ENCODE results near the gene PAX1.

PAX1 gene

DNA sequence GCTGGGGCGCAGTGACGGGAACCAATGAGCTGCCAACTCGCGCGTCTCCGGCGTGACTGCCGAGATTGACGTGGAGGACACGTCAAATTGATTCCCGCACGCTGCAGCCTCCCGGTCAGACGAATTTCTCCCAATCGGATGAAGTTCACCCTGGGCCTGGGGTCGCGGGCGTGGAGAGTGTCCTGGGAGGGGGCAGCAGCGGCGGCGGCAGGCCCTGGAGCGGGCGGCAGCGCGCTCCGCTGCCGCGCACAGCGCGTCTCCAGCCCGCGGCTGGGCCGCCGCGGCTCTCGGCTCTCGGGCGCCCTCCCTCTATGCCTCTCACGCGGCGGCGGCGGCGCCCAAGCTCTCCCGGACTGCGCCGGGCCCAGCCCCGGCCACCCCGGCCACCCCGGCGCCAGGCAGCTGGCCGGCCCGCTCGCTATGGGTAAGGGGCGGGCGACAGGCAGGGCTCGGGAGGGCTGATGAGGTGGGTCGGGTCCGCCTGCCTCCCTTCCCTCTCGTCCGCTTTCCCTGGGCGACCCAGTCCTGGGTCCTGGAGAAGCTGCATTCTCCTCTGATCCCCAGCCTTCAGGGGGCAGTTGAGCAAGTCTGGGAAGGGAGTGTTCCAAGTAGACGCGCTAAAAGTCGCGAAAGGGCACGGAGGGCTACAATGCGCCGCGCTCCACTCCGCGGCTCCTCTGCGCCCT is at the start of gene PAX1:
PAX1 (plus strand) TSS at position 90 of the 686 bp plus-strand sequence; CDS start at position 139, 49 bp downstream.
- DNase-seq = no peak

DNA sequence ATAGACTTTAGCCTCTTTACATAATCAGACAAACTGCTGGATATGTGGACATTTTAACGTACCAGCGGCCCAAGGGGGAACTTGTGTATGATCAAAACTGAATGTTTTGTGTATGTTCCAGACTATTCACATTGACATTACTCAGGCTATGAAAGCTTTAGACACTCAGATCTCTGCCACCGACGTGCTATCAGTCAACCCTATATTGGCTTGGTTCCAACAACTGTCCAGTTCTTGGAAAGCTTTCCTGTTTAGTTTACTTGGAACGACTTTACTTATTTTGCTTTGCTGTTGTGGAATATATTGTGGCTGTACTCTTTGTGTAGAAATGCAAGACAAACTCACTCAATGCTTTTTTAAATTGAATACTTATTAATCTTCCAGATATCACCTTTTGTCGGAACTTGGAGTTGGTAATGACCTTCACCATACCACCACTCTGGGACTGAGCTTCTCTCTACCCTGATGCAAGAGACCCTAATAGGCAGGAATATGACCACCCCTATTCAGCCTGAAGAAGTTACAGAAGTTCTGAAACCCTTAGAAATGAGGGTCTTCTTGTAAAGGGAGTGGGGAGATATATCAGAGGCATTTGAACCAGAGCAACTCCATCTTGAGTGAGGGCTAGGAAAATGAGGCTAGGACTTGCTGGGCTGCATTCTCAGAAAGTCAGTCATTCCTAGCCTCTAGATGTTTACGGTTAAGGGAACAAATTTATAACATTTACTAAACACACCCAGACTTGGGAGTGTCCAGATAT is 49.0 kb upstream of the PAX1 start:
- DNase-seq = no peak

DNA sequence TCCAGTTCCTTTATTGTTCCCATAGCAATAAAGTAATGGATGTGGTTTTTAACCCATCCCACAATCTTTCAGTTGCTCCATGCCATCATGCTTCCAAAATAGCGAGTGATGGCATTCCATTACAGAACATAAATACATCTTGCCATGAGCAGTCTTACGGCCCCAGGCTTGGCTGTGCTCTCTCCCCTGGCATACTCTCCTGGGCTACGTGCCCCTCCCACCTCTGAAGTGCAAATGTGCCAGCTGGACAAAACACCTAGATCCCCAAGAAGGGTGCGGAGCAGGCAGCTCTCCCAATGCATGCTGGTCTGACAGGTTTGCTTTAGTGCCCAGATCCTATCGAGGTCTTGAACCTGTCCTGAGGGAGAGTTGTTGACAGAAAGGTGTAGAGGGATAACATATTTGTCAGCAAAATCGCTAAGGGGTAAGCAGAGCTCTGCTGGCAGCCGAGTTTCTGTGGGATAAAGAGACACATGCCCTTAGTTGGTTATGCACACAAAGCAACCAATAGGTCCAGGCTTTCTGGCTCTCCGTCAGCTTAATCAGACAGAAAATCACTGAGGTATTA is 43.9 kb upstream of the PAX1 start:
- no peak for DNase-seq

DNA sequence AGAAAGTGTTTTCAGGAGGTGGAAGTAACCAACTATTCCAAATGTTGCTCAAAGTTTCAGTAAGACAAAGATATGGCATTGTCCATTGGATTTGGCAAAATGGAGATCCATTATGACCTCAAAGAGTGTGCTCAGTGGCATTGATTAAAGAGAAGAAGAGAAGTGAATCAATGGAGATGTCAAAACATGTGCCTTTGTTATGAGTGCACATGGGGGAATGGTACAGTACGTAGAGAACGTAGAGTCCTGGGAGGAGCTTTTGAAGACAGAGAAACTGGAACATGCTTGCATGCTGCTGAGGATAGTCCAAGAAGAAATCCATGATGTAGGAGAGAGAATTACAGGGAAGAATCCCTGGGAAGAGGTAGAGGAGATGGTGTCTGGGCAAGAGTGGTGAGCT is 42.0 kb upstream of the PAX1 start:
- DNase-seq = no peak

DNA sequence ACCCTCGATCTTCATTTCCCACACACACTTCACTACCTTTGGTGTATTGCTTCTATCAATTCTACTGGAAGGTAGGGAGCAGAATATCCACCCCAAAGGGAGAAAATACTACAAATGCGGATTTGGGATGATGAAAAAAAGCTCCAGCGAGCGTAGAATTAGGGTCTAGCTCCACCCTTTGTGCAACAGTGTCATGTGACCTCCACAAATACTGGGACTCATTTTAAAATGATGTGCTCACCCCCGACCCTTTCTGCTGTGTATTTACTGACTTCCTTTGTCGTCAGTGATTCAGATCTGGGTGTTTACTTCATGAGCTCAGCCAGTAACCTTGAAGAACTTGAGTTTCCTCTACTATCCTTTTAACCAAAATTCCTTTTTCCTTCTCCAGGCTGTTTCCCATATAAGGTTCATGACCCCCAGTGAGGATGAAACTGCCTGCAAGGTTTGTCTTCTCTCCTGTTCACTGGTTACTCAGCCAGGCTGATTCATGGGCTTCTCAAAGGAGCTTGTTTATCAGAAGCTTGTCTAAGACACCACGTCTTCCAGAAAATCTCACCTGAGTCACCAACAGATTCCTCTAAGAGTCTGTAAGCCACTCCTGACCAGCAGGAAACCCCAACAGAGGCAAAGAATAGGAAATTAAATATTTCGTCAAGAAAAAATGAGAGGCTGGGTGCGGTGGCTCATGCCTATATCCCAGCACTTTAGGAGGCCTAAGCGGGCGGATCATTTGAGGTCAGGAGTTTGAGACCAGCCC is 39.6 kb upstream of the PAX1 start:
- no peak for DNase-seq

DNA sequence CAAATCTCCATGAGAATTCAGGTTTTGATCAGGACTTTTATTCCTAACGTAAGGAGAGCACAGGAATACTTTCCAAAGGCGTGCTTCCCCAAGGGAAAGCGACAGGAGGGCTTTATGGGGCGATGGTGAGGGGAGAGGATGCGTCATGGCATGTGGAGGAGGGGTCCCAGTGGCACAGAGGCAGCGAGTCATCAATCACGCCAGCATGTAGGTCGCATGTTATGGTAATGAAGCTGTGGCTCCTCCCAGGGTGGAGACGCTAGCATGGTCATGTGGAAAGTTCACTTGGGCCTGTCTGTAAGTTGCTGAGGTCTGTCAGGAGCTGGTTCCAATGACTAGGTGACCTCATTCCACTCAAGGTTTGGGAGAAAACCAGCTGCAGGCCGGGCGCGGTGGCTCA is 35.3 kb upstream of the PAX1 start:
- no peak for DNase-seq

DNA sequence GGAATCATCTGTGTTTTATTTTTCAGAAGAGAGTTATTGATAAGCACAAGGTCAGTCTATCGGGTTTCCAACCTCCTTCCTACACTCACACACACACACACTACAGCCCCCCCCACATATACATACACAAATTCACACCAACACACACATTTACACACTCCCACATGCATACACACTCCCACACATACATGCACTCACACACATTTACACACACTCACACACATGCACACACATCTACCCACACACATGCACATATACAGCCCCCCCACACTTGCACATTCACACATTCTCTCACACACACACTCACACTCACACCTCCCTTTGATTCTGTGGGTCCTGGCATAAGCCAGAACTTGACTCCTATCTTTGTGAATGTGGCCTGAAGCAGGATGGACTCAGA is 34.5 kb upstream of the PAX1 start:
- no peak for DNase-seq

DNA sequence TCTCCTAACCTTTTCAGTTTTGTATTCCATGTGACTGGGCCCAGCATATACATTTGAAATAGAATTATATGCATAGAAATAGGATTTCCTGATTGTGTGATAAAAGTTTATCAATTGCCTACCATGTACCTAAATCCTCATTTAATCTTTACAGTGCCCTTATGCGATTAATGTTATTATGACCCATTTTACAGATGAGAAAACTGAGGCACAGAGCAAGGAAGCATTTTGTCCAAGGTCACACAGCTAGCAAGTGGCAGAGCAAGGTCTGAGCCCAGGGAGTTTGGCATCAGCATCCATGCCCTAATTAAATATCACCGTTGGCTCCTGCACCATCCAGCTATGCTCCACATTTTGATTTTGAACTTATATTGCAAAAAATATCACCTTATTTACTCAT is 28.2 kb upstream of the PAX1 start:
- no peak for DNase-seq

DNA sequence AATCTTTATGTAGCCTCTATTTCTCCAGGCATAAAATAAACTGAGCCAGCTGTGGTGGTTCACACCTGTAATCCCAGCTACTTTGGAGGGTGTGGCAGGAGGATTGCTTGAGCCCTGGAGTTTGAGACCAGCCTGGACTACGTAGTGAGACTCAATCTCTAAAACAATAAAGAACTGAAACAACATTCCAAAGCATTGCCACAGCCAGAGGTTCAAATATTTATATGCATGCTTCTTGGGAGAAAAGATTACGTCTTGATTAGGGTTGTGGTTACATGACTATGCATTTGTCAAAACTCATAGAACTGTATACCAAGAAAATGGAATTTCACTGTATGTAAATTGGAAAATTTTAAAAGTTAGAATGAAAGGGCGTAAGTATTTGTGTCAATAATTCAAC is 27.7 kb upstream of the PAX1 start:
- no peak for DNase-seq

DNA sequence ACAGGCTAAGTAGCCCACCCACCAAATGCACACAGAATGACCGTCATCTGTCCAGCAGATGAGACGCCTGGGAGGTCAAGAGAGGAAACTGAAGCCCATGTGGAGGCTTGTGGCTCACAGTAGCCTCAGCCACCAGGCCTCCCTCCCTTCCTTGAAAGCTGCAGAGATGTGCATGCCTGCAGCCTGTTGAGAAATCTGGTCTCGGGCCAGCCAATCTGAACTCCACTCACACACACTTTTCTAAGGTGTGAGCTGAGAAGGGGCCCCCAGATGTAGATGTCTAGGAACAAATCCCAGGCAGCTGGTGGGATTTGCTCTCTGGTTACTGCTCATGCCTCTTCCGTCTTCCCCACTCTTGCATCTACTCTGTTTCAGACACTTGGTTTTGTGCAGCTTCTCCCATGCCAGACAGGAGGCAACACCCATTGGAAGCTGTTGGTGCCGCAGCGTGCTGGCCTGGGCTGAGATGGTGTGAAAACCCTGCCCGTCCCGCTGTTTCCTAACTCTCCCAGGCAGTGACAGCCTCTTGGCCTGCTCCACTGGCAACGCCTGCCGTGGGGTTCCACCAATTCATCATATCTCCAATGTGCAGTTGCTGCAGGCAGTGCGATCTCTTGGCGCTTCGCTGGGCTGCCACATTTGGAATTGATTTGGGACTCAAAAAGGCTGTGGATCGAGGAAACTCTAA is 24.1 kb upstream of the PAX1 start:
- no peak for DNase-seq

DNA sequence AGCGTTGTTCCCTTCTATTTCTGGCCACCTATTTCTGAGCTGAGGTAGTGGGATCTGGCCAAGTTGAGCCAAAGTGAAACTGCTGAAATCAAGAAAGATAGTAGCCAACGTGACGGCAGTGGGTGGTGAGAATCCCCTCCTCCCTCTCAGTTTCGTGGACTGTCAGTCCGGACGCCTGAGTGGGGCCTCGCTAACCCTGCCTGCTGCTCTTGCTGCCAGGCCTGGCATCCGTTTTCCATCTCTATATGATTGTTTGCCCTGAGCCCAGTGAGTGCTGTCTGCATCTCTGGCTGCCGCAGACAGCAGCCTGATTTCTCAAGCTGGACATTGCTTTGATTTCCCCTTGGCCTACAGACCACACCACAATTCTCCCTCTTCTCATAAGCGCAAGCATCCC is 23.5 kb upstream of the PAX1 start:
- DNase-seq = no peak

DNA sequence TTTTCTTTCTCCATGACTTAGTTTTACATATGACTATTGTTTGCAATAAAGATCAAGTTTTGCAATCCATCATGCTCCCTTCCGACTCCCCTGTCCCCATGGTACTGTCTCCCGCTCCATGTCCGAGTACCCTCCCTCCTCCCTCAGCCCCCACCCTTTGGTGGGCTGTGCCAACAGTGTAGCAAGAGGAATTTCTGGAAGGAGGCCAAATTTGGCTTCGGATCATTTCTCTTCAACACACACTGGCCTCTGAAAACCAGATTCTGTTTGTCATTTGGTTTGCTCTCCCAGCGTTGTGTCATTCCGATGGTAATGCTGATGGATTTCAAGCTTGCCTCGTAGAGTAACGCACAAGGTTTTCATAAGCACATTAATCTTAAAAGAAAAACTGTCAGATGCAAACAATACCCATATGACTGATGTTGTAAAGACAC is 22.9 kb upstream of the PAX1 start:
- DNase-seq = peak; percentile 53

DNA sequence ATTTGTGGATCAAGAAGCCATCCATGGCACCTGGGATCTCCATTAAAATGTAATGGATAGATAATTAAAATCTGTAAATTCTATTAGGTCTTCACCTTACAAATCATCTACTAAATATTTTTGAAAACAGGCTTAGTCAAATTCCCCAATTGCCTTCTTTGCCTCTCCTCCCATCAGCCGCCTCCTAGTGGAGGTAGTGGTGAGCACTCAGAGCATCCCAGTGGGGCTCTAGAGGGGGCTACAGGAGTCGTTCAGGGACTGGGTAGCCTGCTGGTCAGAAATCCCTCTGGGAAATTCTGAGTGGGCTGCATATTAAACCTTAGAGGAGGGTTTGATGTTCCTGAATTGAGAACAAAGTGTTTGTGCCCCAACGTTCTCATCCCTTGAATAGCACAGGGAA is 20.8 kb upstream of the PAX1 start:
- DNase-seq = no peak

DNA sequence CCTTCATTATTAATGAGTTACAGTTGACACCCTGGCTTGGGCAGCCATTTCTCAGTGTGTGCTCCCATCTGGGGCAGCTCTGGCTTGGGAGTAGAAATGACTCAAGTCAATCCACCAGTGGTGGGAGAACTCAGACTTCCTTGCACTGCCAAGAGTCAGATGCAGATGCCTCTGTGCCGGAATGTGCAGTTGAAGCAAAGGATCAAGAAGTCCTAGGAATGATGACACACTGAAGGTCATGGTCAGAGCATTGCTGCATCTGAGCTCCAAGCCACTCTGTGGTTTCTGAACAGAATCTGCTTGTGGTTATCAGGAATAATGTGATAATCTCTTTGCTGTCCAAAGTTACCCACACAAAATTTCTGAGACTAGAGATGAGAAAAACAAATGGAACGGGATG is 19.5 kb upstream of the PAX1 start:
- DNase-seq = no peak

DNA sequence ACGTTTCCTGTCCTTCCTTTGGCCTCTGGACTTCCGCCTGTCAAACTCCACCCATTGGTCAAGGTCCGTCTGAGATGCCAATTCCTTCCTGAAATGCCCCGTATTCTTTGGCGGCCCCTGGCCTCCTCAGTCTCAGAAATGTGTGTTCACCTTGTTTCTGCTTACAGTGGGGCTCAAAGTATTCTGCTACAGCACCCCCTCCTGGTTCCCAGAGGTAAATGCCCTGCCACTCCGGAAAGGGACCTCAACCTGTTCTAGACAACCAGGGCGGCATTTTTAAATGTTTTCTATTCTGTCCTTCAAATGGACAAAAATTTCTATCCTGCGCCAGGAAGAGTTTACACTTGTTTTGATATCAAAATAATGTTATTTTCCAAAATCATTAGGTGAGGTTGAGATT is 12.1 kb upstream of the PAX1 start:
- peak; percentile 52 for DNase-seq

DNA sequence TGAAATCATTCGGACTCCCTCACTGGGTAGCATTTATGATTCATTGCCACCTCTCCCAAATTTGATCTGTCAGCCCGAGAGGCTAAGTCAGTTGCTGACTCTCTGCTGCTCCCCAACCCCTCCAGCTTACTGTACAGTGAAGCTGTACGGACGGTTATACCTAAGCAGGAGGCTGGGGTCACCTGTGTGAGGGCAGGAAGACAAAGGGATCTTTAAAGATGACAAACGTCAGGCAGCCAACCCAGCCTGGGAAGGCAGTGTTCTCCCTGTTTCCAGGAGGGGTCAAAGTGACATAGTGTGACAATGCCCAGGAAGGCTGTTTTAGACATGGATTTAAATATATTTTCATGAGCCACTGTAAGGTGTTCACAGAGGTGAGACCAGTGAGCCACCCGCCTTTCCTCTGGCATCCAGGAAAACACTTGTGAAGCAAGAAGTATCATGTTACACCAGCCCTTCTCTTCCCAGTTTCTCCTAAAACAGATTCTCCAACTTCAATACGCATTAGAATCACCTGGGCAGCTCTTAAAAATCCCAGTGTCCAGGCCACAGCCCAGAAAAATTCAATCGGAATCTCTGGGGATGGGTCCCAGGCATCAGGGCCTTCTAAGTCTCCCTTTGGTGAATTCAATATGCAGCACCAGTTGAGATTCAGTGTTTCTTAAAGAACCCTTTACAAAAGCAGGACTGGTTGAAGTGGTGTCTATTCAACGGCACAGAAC is 6.8 kb upstream of the PAX1 start:
- no peak for DNase-seq

DNA sequence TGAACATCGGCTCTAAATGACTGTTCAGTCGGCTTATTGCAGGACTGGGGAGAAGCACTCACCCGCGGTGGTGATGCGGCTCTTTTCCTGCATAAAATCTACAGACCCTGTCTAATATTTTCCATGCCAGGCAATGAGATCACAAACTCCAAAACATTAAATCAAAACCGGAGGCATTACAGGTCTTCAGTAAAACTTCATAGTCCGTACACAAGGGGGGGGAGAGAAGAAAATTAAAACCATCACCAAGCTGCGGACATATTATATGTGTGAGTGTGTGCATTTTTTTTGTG is 6.3 kb upstream of the PAX1 start:
- DNase-seq = no peak

DNA sequence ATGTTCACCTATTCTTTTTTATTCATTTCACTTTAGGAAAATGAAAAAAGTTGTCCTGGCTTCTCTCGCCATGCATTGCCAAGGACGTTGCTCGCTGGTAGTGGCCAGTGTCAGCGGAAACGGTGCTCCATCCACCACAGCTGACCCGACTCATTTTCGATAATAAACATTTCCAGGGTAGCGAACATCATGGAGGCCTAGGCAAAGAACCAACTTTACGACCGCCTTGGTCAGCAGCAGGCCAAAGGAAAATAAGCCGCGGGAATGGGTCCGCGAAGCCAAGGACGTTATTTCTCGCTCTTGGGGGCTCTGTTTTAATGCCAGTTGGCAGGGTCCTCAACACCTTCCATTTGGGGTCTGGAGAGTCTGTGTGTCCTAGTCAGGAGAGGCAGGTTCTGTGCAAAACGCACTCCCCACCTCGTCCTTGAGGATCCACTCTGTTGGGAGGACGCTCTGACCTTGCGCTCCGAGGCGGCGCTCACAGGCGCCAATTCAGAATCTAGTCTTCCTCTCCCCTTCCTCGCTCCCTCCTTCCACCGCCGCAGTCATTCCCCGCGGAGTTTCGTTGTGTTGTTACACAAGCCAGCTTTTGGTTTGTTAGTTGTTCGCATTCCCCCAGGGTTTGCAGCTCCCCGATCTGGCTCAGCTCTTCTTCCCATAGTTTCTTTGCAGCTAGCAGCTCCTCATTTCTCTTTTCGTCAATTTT is 4.1 kb upstream of the PAX1 start:
- DNase-seq = no peak

DNA sequence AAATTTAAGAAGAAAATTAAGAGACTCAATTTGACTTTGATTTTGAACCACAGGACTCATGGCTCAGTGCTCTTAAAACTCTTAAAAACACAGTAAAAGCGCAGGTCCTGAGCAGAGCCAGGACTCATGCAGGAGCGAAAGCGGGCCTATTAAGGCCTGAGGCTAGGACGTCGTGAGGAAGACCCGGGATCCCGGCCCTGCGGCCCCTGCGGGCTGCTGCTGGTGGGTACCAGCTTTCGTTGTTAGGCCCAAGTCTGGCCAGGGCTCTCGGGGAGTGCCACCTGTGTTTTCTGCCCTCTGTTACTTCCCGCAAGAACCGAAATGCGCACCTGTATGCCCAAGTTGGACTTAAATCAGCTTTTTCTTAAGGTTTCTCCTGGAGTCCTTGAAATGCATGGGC is 3.4 kb upstream of the PAX1 start:
- DNase-seq = no peak

DNA sequence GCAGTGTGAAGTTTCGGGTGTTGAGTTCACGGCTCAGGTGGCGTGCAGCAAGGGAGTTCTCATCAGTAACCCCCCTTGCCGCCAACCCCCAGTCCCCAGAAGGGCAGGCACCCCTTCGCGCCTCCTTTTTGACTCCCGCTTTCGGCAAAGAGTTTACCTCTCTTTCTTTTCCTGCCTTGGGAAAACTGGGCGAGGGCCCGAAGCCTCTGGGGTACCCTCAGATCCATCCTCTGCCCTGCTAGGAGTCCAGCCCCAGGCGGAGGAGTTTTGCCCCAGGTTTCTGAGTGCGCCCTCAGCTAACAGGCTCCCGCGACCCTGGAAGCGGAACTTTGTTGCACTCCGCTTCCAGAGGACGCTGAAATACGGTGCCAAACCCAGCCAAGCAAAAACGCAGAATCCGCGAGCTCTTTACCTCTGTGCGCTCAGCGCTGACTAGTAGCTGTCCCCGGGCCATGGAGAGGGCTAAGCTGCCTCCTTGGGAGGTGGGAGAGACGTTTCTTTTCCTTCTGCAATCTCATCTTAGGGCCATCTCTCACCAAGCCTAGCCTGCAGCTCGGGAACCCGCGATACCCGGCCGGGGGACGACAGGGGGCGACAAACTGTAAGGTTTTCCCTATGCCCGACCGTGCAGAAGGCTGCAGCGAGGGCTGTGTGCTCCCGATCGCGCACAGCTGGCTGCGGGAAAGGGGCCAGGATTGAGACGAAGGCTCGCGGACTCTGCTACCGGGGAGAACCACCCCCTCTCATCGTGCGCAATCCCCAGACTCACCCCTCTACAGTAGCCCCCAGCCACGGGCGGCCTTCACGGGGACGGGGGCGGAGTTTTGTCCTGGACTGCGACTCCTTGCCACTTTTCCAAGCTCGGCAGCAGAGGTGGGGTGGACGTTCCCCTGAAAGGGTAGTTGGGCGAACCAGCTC is 2.7 kb upstream of the PAX1 start:
- no peak for DNase-seq
